Measurements from ENCODE around the gene VAV1.

GRCh38 chr19:6738787-6739389 is 33.6 kb upstream of the VAV1 start:
- TF ChIP-seq EZH2 (IDR thresholded peaks at IDR 0.05; ENCODE audit: low read depth) = no peak
- peak; percentile 5; the same call in 1 of the 2 replicates for TF ChIP-seq CTCF (conservative IDR thresholded peaks at IDR 0.05)
